ENCODE results near the gene SMYD3. TPM values are rescaled to one million over a fixed set of nuclear protein-coding genes. Genes with fewer than 3 reads are reported as not detected.

SMYD3 gene
- total RNA-seq, 1 donor from 2014 or later = 24.2 TPM

GRCh38 chr1:246199086-246199645 is 307.9 kb downstream of the SMYD3 start:
- no peaks in the 10 kb centered on the region for H3K27me3 Mint-ChIP-seq (ENCODE audit: low read depth)
- H3K27ac Mint-ChIP-seq (ENCODE audit: unreplicated experiment) = no peak overlapping the region
- H3K4me1 Mint-ChIP-seq = no peaks in the 10 kb centered on the region
- no peaks in the 10 kb centered on the region for H3K9me3 Mint-ChIP-seq
- no peak overlapping the region for H3K4me3 Mint-ChIP-seq
- DNase-seq (ENCODE audit: low read depth, low spot score) = no peak
- no peak for TF ChIP-seq CTCF (conservative IDR thresholded peaks at IDR 0.05)
- H3K36me3 Mint-ChIP-seq (ENCODE audit: low read depth) = no peaks in the 10 kb centered on the region

GRCh38 chr1:246198115-246198816 is 308.8 kb downstream of the SMYD3 start:
- no peaks in the 10 kb centered on the region for H3K27me3 Mint-ChIP-seq (ENCODE audit: low read depth)
- no peak for DNase-seq (ENCODE audit: low read depth, low spot score)
- no peaks in the 10 kb centered on the region for H3K4me1 Mint-ChIP-seq
- no peak overlapping the region for H3K4me3 Mint-ChIP-seq
- no peaks in the 10 kb centered on the region for H3K9me3 Mint-ChIP-seq
- H3K27ac Mint-ChIP-seq (ENCODE audit: unreplicated experiment) = no peak overlapping the region
- TF ChIP-seq CTCF (conservative IDR thresholded peaks at IDR 0.05) = no peak
- H3K36me3 Mint-ChIP-seq (ENCODE audit: low read depth) = no peaks in the 10 kb centered on the region

GRCh38 chr1:246197076-246197475 is 310.0 kb downstream of the SMYD3 start:
- Mint-ChIP-seq H3K4me3 (no peak overlapping the region), H3K9me3 (no peaks in the 10 kb centered on the region), H3K27ac (ENCODE audit: unreplicated experiment) (no peak overlapping the region), H3K27me3 (ENCODE audit: low read depth) (no peaks in the 10 kb centered on the region), H3K36me3 (ENCODE audit: low read depth) (no peaks in the 10 kb centered on the region), H3K4me1 (no peaks in the 10 kb centered on the region)
- TF ChIP-seq CTCF (conservative IDR thresholded peaks at IDR 0.05) = no peak
- no peak for DNase-seq (ENCODE audit: low read depth, low spot score)

GRCh38 chr1:246195296-246195695 is 311.8 kb downstream of the SMYD3 start:
- no peak for TF ChIP-seq CTCF (conservative IDR thresholded peaks at IDR 0.05)
- H3K4me3 Mint-ChIP-seq = no peak overlapping the region

GRCh38 chr1:246193537-246193936 is 313.5 kb downstream of the SMYD3 start:
- no peak for DNase-seq (ENCODE audit: low read depth, low spot score)
- TF ChIP-seq CTCF (conservative IDR thresholded peaks at IDR 0.05) = no peak
- no peak overlapping the region for H3K27ac Mint-ChIP-seq (ENCODE audit: unreplicated experiment)
- H3K36me3 Mint-ChIP-seq (ENCODE audit: low read depth) = no peaks in the 10 kb centered on the region
- no peaks in the 10 kb centered on the region for H3K4me1 Mint-ChIP-seq
- no peaks in the 10 kb centered on the region for H3K9me3 Mint-ChIP-seq
- no peaks in the 10 kb centered on the region for H3K27me3 Mint-ChIP-seq (ENCODE audit: low read depth)
- no peak overlapping the region for H3K4me3 Mint-ChIP-seq

More at GRCh38 chr1:246195296-246195695, 311.8 kb downstream of the SMYD3 start:
- no peaks in the 10 kb centered on the region for H3K9me3 Mint-ChIP-seq
- no peak overlapping the region for H3K27ac Mint-ChIP-seq (ENCODE audit: unreplicated experiment)
- no peaks in the 10 kb centered on the region for H3K36me3 Mint-ChIP-seq (ENCODE audit: low read depth)
- no peak for DNase-seq (ENCODE audit: low read depth, low spot score)
- H3K27me3 Mint-ChIP-seq (ENCODE audit: low read depth) = no peaks in the 10 kb centered on the region
- no peaks in the 10 kb centered on the region for H3K4me1 Mint-ChIP-seq
